NCI-H1417 treated with DMSO at 0.1 percent for 48 hours (cell line): ENCODE measurements around the gene APBB3.

ENCODE experiments used
- DNase-seq: peaks from one replicate; lab custom pipeline; 2025; lab: John Stamatoyannopoulos, UW

APBB3 gene

DNA sequence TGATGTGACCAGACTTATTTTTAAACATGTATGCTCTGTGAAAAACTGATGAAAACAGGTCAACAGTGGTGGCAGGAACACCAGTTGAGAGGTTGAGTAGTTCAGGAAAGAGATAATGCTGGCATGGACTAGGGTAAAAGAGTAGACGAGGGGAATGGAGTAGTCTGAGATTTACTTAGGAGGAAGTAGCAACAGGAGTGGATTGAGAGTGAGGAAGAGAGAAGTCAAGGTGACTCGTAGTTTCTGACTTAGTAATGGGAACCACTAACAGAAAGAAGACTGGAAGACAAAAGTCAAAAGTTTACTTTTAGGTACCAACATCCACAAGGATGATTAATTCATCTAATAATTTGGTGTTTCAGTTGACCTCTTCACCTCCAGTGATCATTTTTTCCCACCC lies 10.7 kb downstream of the APBB3 start:
- no peak for DNase-seq

DNA sequence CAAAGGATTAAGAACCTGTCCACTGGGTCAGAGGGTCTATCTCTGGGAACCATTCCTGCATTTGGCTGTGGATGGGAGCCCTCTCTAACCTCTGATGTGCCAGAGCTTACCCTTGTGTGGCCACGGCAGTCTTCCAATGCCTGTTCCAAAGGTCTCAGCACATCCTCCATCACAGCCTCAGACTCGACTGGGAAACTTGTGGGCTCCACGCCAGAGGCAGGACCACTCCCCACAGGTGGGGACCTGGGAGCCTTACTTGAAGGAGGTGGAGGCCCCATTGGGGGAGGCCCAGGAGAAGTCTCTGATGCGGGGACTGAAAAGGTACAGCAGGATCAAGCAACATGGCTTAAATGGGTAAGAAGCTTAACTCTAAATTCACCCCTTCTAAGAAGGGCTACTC lies 12.5 kb downstream of the APBB3 start:
- DNase-seq = no peak

DNA sequence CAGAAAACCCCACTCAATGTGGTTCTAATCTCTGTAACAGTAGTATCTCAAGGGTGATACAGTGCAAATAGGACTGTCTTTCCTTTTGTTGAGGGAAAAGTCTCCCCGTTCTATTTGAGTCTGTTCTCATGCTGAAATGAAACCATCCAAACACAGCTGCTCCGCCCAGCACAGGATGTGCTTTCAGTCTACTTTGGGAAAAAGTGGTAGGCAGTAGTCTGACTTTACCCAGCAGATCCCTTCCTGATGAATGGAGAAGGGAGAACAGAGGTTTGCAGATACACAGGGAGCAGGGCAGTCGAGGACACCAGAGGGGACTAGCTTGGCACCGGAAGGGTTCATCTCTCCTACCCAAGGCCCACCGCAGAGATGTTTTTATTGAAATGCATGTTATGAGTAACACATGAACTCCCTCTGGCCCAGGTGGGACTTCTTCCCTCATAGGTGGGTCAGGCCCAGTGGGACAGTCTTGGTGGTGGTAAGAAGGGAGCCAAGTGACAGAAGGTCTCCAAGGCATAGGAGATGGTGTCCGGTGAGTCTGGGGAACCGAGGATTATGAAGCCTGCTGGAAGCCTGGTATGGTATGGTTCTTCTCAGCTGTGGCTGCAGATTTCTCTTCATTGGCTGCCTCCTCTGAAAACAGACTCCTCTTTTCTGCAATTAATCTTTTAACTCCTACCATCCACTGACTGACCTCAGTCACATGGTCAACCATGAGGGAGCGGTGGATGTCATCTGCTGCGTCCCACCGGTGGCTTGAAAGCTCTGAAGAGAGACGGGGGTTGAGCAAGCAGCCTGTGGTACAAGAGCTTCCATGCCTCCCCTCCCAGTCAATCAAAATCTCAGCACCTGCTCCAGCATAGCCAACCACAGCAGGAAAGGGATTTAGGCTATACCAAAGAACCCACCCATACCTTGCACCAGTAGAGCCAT lies 14.0 kb downstream of the APBB3 start:
- no peak for DNase-seq

DNA sequence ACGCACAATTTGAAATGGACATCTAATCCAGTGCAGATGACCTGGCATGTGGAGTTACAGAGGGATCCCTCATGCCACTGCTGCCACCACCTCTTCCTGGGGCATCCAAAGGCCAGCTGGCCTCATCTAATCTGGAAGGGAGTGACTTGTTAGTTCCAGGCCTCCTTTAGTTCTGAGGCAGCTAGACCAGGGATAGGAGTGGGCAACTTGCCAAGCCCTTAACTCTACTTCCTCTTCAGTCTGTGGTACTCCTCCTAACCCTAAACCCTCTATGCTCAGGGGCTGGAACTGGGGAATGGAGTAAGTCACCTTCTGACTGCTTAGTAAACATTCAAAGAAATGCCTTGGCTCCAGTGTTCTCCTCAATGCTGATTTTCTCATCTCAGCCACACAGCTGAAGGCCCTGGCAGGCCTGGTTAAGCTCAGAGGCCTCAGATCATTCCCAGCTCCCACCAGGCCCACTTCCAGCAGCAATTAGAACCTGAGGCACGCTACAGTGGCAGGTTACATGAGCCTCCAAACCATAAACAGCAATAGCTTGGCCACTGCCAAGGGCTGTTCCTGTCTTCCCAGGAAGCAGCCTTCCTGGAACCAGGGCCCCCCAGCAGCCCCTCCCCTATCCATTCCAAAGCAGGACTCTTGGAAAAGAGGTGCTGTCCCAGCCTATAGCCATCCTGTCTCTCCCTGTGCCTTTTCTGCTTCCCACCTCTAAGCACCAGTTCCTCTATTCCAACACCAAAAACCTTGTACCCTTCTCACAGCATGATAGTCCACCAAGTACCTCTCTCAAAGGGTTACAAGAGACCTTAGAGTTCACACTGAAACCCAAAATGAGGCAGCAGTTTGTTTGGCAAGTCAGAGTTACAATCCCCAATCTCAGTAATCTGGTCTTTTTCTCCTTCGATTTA lies 14.9 kb downstream of the APBB3 start:
- no peak for DNase-seq

DNA sequence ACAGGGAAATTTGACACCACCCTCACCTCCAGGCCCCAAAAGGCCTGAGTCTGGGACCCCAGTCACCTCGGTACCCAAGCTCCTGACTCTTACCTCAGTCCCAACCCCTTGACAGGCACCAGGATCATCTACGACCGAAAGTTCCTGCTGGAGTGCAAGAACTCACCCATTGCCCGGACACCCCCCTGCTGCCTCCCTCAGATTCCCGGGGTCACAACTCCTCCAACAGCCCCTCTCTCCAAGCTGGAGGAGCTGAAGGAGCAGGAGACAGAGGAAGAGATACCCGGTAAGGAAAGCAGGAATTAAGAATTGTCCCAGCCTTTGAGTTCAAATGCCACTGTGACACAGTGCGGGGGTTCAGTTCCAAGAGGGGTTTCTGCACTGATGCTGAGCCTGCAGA lies 15.6 kb downstream of the APBB3 start:
- no peak for DNase-seq

DNA sequence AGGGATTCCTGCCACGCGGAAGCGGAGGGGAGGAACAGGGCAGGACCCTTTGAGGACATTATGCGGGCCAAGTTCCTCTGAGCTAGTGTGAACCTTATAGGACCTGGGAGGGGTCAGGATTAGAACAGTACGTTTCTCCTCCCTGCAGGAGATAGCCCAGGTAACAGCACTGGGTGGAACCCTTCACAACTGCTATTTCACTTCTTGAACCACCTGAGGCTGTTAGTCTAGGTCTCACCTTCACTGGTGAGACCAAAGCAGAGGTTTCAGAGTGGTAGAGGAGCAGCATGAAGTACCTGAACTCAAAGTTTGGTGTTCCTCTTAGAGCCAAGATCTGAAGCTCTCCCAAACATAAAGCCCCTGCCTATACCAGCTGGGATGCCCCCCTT lies 16.1 kb downstream of the APBB3 start:
- no peak for DNase-seq

DNA sequence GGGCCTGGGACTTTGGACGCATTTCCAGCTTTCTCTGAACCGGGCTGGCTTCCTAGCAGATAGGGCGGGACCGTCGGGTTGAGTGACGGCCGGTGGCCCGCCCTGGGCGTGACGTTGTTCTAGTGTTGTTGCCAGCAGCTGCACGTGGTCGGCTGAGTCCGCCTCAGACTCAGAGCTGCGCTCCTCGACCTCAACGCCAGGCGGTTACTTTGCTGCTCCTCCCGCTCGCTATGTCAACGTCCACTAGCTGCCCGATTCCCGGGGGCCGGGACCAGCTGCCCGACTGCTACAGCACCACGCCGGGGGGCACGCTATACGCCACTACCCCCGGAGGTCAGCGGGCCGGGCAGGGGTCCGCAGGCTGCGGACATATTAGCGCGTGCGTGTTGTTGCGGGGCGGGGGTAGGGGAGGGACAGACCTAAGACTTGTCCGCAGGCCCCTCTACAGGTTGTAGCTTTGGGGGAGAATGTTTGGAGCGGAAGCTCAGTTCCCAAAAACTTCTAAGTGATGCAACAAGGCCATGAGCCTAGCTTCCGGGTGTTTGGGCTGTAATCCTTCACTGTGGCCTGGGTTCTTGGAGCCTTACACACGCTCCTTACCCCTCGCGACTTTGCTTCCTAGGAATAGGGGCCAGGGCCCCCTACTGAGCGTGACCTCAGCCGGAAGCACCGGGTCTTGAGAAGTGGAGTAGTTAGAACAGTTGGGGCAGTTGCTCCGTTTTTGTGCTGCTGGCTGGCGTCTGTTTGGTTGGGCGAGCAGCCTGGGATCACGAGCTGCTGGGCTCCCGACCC lies 16.7 kb downstream of the APBB3 start, which contains the start of gene EIF4EBP3:
Gene EIF4EBP3 (plus strand): TSS at position 155 of the 792 bp plus-strand sequence. CDS start 76 bp downstream, at position 231.
- DNase-seq = no peak

DNA sequence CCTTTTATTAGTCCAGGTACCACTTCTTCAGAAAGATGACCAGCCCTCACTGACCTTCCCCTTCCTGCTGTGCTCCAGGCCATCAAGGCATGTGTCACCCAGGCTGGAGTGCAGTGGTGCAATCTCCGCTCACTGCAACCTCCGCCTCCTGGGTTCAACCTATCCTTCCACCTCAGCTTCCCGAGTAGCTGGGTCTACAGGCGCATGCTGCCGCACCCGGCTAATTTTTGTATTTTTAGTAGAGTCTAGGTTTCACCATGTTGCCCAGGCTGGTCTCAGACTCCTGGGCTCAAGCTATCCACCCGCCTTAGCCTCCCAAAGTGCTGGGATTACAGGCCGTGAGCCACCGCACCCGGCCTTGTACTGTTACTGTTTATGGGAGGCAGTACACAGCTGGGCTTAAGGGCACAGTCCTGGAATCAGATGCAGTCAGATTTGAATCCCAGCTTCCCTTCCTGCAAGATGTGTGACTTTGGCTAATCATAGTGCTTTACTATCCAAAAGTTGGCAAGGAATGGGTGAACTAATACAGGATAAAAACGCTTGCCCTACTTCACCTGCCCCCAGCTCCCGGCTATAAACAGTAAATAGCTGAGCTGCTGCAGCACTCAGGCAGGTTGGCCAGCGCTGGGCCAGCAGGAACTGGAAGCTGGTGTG lies 17.4 kb downstream of the APBB3 start:
- no peak for DNase-seq

DNA sequence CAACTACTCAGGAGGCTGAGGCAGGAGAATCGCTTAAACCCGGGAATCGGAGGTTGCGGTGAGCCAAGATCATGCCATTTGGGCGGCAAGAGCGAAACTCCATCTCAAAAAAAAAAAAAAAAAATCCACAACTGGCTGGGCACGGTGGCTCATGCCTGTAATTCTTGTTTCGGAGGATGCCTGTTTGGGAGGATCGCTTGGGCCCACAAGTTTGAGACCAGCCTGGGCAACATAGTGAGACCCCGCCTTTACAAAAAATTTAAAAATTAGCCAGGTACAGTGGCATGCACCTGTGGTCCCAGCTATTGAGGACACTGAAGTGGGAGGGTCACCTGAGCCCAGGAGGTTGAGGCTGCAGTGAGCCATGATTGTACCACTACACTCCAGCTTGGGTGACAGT lies 18.8 kb downstream of the APBB3 start:
- no peak for DNase-seq

DNA sequence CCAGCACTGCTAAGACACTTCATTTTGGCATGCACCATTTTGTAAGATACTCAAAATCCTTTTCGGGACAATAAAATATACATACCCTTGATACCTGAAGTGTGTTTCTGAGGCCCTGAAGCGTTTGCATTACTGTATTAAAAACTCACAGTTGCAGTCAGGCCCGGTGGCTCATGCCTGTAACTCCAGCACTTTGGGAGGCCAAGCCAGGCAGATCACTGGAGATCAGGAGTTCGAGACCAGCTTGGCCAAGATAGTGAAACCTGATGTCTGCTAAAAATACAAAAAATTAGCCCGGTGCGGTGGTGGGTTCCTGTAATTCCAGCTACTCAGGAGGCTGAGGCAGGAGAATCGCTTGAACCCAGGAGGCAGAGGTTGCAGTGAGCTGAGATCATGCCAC lies 19.4 kb downstream of the APBB3 start:
- no peak for DNase-seq

DNA sequence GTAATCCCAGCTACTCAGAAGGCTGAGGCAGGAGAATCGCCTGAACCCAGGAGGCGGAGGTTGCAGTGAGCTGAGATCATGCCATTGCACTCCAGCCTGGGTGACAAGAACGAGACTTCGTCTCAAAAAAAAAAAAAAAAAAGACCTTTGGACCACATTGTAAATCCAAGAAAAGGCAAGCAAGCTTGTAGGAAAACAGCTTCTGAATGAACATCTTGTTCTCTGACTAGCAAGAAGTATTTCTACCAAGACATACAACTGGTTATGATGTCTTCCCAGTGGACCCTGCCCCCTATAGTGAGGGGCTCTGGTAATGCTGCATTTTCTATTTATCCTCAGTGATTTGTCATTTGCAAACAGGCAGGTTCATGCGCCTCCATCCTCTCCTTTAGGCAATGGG lies 21.4 kb downstream of the APBB3 start:
- no peak for DNase-seq

DNA sequence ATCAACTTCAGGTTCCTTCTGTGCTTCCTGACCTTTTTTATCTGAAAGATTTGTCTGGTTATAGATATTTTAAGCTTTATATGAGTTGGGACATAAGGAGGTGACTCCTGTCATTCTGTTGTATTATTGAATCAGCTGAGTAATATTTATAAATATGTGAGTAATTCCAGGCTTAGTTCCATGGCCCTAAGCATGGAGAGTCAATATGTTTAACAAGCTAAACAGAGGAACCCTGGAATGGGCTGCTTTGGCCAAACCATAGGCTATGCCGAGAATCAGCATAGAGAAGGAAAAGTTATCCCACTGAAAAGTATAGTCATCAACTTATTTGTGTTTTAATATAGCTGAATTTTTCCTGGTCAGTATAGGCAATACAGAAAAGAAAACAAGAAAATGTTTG lies 24.2 kb downstream of the APBB3 start:
- no peak for DNase-seq

DNA sequence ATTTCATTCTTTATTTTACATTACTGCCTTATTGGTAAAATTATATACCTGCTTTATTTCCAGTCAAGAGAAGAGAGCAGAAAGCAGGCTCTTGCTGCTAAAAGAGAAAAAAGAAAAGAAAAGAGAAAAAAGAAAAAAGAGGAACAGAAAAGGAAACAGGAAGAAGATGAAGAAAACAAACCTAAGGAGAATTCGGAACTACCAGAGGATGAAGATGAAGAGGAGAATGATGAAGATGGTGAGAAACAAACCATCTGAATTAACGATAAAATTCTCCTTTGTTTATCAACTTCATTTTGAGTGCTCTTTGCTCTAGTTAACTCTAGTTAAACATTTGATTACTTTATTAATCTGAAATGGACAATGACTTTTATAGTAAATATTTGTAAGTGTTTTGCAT lies 40.4 kb downstream of the APBB3 start:
- no peak for DNase-seq

DNA sequence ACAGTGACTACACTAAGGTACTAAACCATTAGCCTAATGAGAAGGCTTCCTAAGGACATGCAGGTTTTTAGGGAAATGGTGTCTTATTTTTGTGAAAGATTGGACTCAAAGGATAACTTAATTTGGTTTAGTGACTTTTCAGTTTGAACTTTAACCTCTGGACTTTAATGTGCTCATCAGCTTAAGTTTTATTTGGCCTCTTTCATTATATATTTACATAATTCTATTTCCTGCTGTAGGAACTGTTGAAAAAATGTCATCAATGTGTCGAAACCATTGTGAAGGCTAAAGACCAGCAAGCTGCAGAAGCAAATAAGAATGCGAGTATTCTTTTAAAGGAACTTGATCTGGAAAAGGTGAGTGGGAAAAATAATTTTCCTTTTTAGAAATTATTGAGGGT lies 51.3 kb downstream of the APBB3 start:
- no peak for DNase-seq

DNA sequence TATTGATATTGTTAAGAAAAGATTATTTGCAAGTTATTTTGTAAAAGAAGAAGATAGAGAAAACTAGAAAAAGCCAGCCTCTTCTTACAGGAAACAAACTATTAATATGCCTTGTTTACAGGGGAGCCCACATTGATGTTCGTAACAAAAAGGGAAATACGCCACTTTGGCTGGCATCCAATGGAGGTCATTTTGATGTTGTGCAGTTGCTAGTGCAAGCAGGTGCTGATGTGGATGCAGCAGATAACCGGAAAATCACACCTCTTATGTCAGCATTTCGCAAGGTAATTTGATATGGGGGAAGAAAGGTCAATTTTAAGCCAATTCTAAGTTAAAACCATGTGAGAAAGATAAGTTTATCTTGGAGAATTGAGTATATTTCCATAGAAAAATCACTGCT lies 54.5 kb downstream of the APBB3 start:
- no peak for DNase-seq
